SU-DHL-6 (cell line): ENCODE results near the gene ELFN2.
"Not testable (repeated sequence)": the region's sequence is repeated elsewhere in the genome, so short reads cannot be mapped to it uniquely, and the experiment has no call there.

Experiments
- H2AFZ ChIP-seq: fragments of 200-600 bp; sonication (generic); 2 replicates; pipeline ENCODE4 v1.6.1; 2014; ENCODE audit warnings: low read depth, mild to moderate bottlenecking, moderate library complexity, mixed read lengths, antibody characterized with exemption, low read length; ENCODE audit not compliant: severe bottlenecking
- H3F3A ChIP-seq: fragments of 200-600 bp; shearing (Covaris generic); 2 replicates; pipeline ENCODE4 v1.6.0; 2016; ENCODE audit warnings: antibody characterized with exemption, mild to moderate bottlenecking; ENCODE audit not compliant: insufficient read depth
- H3K27ac ChIP-seq: fragments of 200-600 bp; sonication (generic); 2 replicates; pipeline ENCODE4 v1.5.1; 2016; ENCODE audit warnings: low read depth, mild to moderate bottlenecking, low read length, moderate library complexity, mixed read lengths
- H3K27me3 ChIP-seq: fragments of 200-600 bp; sonication (generic), shearing (Covaris generic); 2 replicates; pipeline ENCODE4 v1.6.0; 2014; ENCODE audit warnings: mild to moderate bottlenecking, low read length
- H3K36me3 ChIP-seq: fragments of 200-600 bp; sonication (generic); 2 replicates; pipeline ENCODE4 v1.6.1; 2014; ENCODE audit warnings: mild to moderate bottlenecking, low read length, mixed read lengths
- H3K4me2 ChIP-seq: fragments of 300-600, 200-600 bp; shearing (Covaris generic), sonication (generic); 2 replicates; pipeline ENCODE4 v1.6.0; 2014; ENCODE audit warnings: low read length, low read depth, mild to moderate bottlenecking; ENCODE audit not compliant: poor library complexity, severe bottlenecking
- H3K4me3 ChIP-seq: fragments of 200-600 bp; sonication (generic); 2 replicates; pipeline ENCODE4 v1.5.1; 2014; ENCODE audit warnings: antibody characterized with exemption, low read length, mild to moderate bottlenecking, mixed read lengths; ENCODE audit not compliant: insufficient read depth, poor library complexity, severe bottlenecking
- H3K79me2 ChIP-seq: fragments of 200-600 bp; sonication (generic); 2 replicates; pipeline ENCODE4 v1.6.1; 2014; ENCODE audit warnings: mild to moderate bottlenecking, low read length, moderate library complexity; ENCODE audit not compliant: insufficient read depth
- H3K9ac ChIP-seq: fragments of 200-600 bp; sonication (generic); 2 replicates; pipeline ENCODE4 v1.7.0; 2014; ENCODE audit warnings: mild to moderate bottlenecking, low read length
- H3K9me2 ChIP-seq: fragments of 200-600 bp; sonication (generic); replicated peaks from 2 replicates; pipeline ENCODE4 v1.6.1; 2014; ENCODE audit warnings: low read length; ENCODE audit not compliant: insufficient read depth
- H3K9me3 ChIP-seq: fragments of 200-600 bp; sonication (generic); 2 replicates; pipeline ENCODE4 v1.6.1; 2014; ENCODE audit warnings: low read length, mixed read lengths; ENCODE audit not compliant: insufficient read depth
- H4K20me1 ChIP-seq: fragments of 200-600 bp; sonication (generic); 2 replicates; pipeline ENCODE4 v1.6.1; 2014; ENCODE audit warnings: low read depth, mild to moderate bottlenecking, antibody characterized with exemption, low read length, moderate library complexity, mixed read lengths
- EZH2phosphoT487 ChIP-seq: fragments of 200-600 bp; sonication (generic), shearing (Covaris generic); conservative IDR thresholded peaks from 2 replicates; pipeline ENCODE4 v1.6.1; 2018; ENCODE audit warnings: mild to moderate bottlenecking, antibody characterized with exemption, low read length, moderate library complexity, mixed read lengths
- TF ChIP-seq, protein P1 (sequence below): fragments of 200-600 bp; sonication (generic); IDR thresholded peaks from one replicate; pipeline ENCODE4 v1.5.1; 2017; ENCODE audit warnings: antibody characterized with exemption, mild to moderate bottlenecking, low read length, moderate library complexity; ENCODE audit not compliant: insufficient read depth, poor library complexity, severe bottlenecking

ELFN2 gene

DNA sequence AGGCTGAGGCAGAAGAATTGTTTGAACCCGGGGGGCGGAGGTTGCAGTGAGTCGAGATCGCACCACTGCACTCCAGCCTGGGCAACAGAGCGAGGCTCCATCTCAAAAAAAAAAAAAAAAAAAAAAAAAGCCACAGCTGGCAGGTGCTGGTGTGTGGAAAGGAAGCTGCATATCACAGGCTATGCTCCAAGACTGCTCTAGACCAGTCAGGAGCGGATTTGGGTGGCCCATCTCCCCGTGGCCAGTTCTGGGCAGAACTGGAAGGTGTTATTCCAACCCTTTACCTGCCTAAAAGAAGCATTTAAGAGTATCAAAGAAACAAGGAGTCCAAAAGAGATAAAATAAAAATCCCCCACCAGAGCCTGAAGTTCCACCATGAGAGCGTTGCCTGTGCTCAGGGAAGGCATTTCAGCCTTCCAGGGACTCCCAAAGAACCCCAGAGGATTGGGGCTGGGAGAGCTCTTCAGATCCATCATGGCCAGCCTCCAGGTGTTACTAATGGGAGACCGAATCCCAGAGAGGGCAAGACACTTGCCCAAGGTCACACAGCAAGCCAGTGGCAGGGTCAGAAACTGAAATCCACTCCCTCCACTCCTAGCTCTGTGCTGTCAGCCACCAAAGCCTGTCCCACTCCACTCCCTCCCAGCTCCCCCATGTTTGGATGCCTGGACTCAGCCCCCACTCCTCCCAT is 44.6 kb upstream of the ELFN2 start:
- no peak overlapping the region for H3K4me3 ChIP-seq
- no peak overlapping the region for H3K4me2 ChIP-seq
- H3F3A ChIP-seq = no peaks in the 10 kb centered on the region
- H3K9ac ChIP-seq = no peak overlapping the region
- no peaks in the 10 kb centered on the region for H3K79me2 ChIP-seq
- no peaks in the 10 kb centered on the region for H3K9me2 ChIP-seq
- H3K9me3 ChIP-seq = no peaks in the 10 kb centered on the region
- TF ChIP-seq, protein P1, sequence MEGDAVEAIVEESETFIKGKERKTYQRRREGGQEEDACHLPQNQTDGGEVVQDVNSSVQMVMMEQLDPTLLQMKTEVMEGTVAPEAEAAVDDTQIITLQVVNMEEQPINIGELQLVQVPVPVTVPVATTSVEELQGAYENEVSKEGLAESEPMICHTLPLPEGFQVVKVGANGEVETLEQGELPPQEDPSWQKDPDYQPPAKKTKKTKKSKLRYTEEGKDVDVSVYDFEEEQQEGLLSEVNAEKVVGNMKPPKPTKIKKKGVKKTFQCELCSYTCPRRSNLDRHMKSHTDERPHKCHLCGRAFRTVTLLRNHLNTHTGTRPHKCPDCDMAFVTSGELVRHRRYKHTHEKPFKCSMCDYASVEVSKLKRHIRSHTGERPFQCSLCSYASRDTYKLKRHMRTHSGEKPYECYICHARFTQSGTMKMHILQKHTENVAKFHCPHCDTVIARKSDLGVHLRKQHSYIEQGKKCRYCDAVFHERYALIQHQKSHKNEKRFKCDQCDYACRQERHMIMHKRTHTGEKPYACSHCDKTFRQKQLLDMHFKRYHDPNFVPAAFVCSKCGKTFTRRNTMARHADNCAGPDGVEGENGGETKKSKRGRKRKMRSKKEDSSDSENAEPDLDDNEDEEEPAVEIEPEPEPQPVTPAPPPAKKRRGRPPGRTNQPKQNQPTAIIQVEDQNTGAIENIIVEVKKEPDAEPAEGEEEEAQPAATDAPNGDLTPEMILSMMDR = no peak
- no peak for TF ChIP-seq EZH2phosphoT487
- H3K36me3 ChIP-seq = 0 out of 2 replicates have a peak, but pooled peaks cover 6% of the 10 kb centered on the region
- no peaks in the 10 kb centered on the region for H3K27me3 ChIP-seq
- no peak overlapping the region for H3K27ac ChIP-seq
- H2AFZ ChIP-seq = no peak overlapping the region
- H4K20me1 ChIP-seq = no peaks in the 10 kb centered on the region

DNA sequence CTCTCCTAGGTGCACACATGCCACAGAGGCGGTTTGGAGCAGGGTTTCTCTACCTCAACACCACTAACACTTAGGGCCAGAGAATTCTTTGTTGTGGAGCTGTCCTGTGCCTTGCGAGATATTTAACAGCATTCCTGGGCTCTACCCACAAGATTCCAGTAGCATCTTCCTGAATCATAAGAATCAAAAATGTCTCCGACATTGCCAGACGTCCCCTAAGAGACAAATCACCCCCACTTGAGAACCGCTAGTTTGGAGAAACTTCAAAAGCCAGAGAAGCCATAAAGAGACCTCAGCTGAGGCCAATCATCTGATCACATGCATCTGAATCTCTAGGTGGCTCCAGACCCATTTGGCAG is 42.8 kb upstream of the ELFN2 start:
- Histone ChIP-seq H4K20me1 (no peaks in the 10 kb centered on the region), H3K36me3 (0 out of 2 replicates have a peak, but pooled peaks cover 6% of the 10 kb centered on the region), H2AFZ (no peak overlapping the region), H3K9me2 (no peaks in the 10 kb centered on the region), H3K4me2 (no peak overlapping the region), H3K9me3 (no peaks in the 10 kb centered on the region), H3K27me3 (no peaks in the 10 kb centered on the region), H3K27ac (no peak overlapping the region), H3F3A (no peaks in the 10 kb centered on the region), H3K4me3 (no peak overlapping the region), H3K9ac (no peak overlapping the region), H3K79me2 (no peaks in the 10 kb centered on the region)
- TF ChIP-seq, protein P1 = no peak
- no peak for TF ChIP-seq EZH2phosphoT487

DNA sequence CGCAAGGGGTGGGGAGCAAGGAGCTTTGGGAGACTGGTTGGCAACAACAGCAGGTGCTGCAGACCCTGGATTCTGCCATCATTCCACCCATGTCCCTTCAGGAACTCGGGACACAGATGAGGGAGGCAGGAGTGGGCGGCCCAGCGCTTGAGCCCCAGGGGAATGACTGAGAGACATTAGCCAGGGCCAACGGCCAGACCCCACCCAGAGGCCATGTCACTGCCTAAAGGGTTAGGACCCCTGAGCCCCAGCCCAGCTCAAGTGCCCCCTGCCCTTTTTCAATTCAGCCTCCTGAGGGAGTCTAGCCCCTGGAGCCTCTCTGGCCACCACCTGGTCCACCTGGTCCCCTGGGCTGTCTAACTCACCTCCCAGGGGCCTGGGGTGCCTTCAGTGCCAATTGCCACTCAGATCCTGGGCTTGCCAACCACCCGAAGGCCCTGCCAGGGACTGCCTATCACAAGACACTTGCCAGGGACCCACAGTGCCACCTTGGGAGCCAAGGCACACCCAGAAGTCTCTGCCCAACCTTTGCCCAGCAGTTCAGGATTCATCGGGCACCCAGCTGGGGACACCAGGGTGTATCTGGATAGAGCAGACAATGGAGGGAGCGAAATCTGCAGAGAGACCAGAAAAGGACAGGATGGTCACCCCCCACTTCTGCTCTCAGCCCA is 42.3 kb upstream of the ELFN2 start:
- Histone ChIP-seq H3F3A (no peaks in the 10 kb centered on the region), H3K27me3 (no peaks in the 10 kb centered on the region), H3K79me2 (no peaks in the 10 kb centered on the region), H3K9me3 (no peaks in the 10 kb centered on the region), H3K9ac (no peak overlapping the region), H4K20me1 (no peaks in the 10 kb centered on the region), H3K27ac (no peak overlapping the region), H3K4me2 (no peak overlapping the region), H3K9me2 (no peaks in the 10 kb centered on the region), H3K36me3 (0 out of 2 replicates have a peak, but pooled peaks cover 6% of the 10 kb centered on the region), H2AFZ (no peak overlapping the region), H3K4me3 (no peak overlapping the region)
- TF ChIP-seq, protein P1 = no peak
- no peak for TF ChIP-seq EZH2phosphoT487

DNA sequence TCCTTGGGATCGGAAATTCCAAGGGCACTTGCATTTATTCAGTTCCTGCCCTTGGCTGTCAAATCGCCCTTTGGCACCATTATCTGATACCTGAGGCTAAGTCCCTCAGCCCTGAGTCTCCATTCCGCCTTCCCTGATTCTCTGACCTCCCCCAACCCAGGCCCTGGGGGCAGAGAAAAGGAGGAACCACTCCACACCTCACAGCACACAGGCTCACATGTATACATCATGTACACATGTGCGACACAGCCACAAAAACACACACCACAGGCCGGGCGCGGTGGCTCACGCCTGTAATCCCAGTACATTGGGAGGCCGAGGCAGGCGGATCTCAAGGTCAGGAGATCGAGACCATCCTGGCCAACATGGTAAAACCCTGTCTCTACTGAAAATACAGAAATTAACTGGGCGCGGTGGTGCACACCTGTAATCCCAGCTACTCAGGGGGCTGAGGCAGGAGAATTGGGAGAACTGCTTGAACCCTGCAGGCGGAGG is 41.0 kb upstream of the ELFN2 start:
- not testable (repeated sequence) for H3K9me3 ChIP-seq, H3K79me2 ChIP-seq, H3K4me3 ChIP-seq, H3K27ac ChIP-seq, H3K4me2 ChIP-seq, H3F3A ChIP-seq, H4K20me1 ChIP-seq, H3K27me3 ChIP-seq, H2AFZ ChIP-seq, H3K36me3 ChIP-seq, H3K9me2 ChIP-seq, H3K9ac ChIP-seq
